HepG2 (cell line): Measurements from ENCODE around the gene GDF11. TPM values are rescaled to one million over a fixed set of nuclear protein-coding genes. Genes with fewer than 3 reads are reported as not detected.

ENCODE experiments used
- ATAC-seq: fragments of 200-7000 bp; cut with Tn5 transposase; 3 replicates; pipeline ENCODE4 v1.9.1; 2020; ENCODE audit warnings: mild to moderate bottlenecking, moderate library complexity
- BruUV-seq: library from RNA; stranded (reverse); fragments of 400-500 nt; replicated peaks from 2 replicates; lab custom pipeline; 2021; lab: Mats Ljungman, UMichigan
- CTCF ChIA-PET: fragments of 300-600 bp; formaldehyde crosslinking; extraction: SDS; loops from one replicate; lab custom pipeline; 2021; ENCODE audit warnings: low total read pairs, inconsistent platforms, low intra/inter-chr PET ratio; lab: Yijun Ruan, JAX
- POLR2A ChIA-PET: fragments of 350-600 bp; sonication (Branson Sonifier 250); formaldehyde crosslinking; loops from one replicate; lab custom pipeline; 2020; ENCODE audit warnings: antibody characterized with exemption, inconsistent platforms; lab: Yijun Ruan, JAX
- DNase-seq: peaks from one replicate; pipeline ENCODE4 v3.0.0-alpha.2; 2015; ENCODE audit warnings: low spot score
- FAIRE-seq: peaks from 3 replicates; lab custom pipeline; 2011; peaks lifted over from hg19 to GRCh38; lab: Jason Lieb, UNC
- H2AFZ ChIP-seq: one replicate; pipeline ENCODE4 v1.6.1; 2011; ENCODE audit warnings: low read length, inconsistent platforms
- H3K27ac ChIP-seq: fragments of 300-600 bp; 3 replicates; pipeline ENCODE4 v1.8.0; 2011; ENCODE audit warnings: mixed run types, mild to moderate bottlenecking, mixed read lengths, low read length, inconsistent platforms; ENCODE audit not compliant: insufficient read depth; ENCODE audit errors: extremely low read length
- H3K27me3 ChIP-seq, 2 experiments: fragments of 200-600 bp in 1 of 2; 2 replicates in 1 of 2; 3 replicates in 1 of 2; pipeline versions ENCODE4 v1.6.0 to v1.8.0; 2011; ENCODE audit warnings: low read length in 2 of 2, mild to moderate bottlenecking in 2 of 2, moderate library complexity in 2 of 2, inconsistent platforms in 1 of 2; ENCODE audit not compliant: insufficient read depth in 2 of 2, control insufficient read depth in 1 of 2
- H3K36me3 ChIP-seq, 2 experiments: fragments of 200-600 bp in 1 of 2; replicated peaks in 1 of 2; 2 replicates in 1 of 2; 3 replicates in 1 of 2; pipeline versions ENCODE4 v1.5.1 to v1.8.0; 2011; ENCODE audit warnings: low read length in 2 of 2, inconsistent platforms in 1 of 2; ENCODE audit not compliant: insufficient read depth in 2 of 2, control insufficient read depth in 1 of 2
- H3K4me1 ChIP-seq: 2 replicates; pipeline ENCODE4 v1.5.1; 2012; ENCODE audit warnings: low read length, inconsistent platforms; ENCODE audit not compliant: insufficient read depth
- H3K4me2 ChIP-seq: 2 replicates; pipeline ENCODE4 v1.6.0; 2011; ENCODE audit warnings: low read depth, low read length, inconsistent platforms
- H3K4me3 ChIP-seq, 3 experiments: fragments of 200-600 bp in 1 of 3; sonication (generic), shearing (Covaris generic) in 1 of 3; replicated peaks in 1 of 3; 2 replicates each; pipeline ENCODE4 v1.5.1; 2011 to 2016; ENCODE audit warnings: low read length in 3 of 3, inconsistent platforms in 2 of 3, low read depth in 2 of 3, mild to moderate bottlenecking in 2 of 3, control low read depth in 1 of 3, mixed read lengths in 1 of 3; ENCODE audit not compliant: insufficient read depth in 1 of 3
- H3K79me2 ChIP-seq: one replicate; pipeline ENCODE4 v1.6.1; 2011; ENCODE audit warnings: low read length, inconsistent platforms; ENCODE audit not compliant: insufficient read depth
- H3K9ac ChIP-seq: 2 replicates; pipeline ENCODE4 v1.6.0; 2011; ENCODE audit warnings: mild to moderate bottlenecking, low read depth, low read length, inconsistent platforms; ENCODE audit not compliant: insufficient read depth
- H3K9me3 ChIP-seq: 2 replicates; pipeline ENCODE4 v1.5.1; 2012; ENCODE audit warnings: mild to moderate bottlenecking, low read length
- H4K20me1 ChIP-seq: 2 replicates; pipeline ENCODE4 v1.6.0; 2011; ENCODE audit warnings: inconsistent platforms, mild to moderate bottlenecking, low read length, moderate library complexity; ENCODE audit not compliant: insufficient read depth
- AGO1 ChIP-seq: fragments of 200-400 bp; formaldehyde crosslinking; IDR thresholded peaks from 2 replicates; pipeline ENCODE4 v1.6.1; 2017; ENCODE audit warnings: mild to moderate bottlenecking, low read depth, low read length, moderate library complexity; ENCODE audit not compliant: poor library complexity, severe bottlenecking
- ELK4 ChIP-seq: sonication (generic); formaldehyde crosslinking; IDR thresholded peaks from 2 replicates; pipeline ENCODE4 v1.9.0; 2021; ENCODE audit warnings: missing genetic modification reagents, borderline replicate concordance
- FOSL2 ChIP-seq: sonication (generic); formaldehyde crosslinking; IDR thresholded peaks from 2 replicates; pipeline ENCODE4 v1.4.0; 2020; ENCODE audit warnings: missing genetic modification reagents
- KDM4B ChIP-seq: sonication (generic); formaldehyde crosslinking; IDR thresholded peaks from 2 replicates; pipeline ENCODE4 v1.4.0; 2020; ENCODE audit warnings: missing genetic modification reagents
- KLF15 ChIP-seq: sonication (generic); formaldehyde crosslinking; IDR thresholded peaks from 2 replicates; pipeline ENCODE4 v1.8.1; 2023; ENCODE audit warnings: borderline replicate concordance, mild to moderate bottlenecking, inconsistent platforms, missing genetic modification reagents, mixed read lengths
- NFE2 ChIP-seq: sonication (generic); formaldehyde crosslinking; IDR thresholded peaks from 2 replicates; pipeline ENCODE4 v1.4.0; 2020; ENCODE audit warnings: missing genetic modification reagents
- RARA ChIP-seq: IDR thresholded peaks from 2 replicates; pipeline ENCODE4 v1.6.1; 2016; ENCODE audit warnings: missing genetic modification reagents, missing compliant biosample characterization
- RARG ChIP-seq: sonication (generic); formaldehyde crosslinking; IDR thresholded peaks from 2 replicates; pipeline ENCODE4 v1.4.0; 2020; ENCODE audit warnings: low read depth, mild to moderate bottlenecking, missing genetic modification reagents
- ZBTB37 ChIP-seq: sonication (generic); formaldehyde crosslinking; IDR thresholded peaks from 2 replicates; pipeline ENCODE4 v1.4.0; 2020; ENCODE audit warnings: mild to moderate bottlenecking, missing genetic modification reagents
- ZBTB39 ChIP-seq: sonication (generic); formaldehyde crosslinking; IDR thresholded peaks from 2 replicates; pipeline ENCODE4 v1.5.0; 2020; ENCODE audit warnings: missing genetic modification reagents
- ZKSCAN1 ChIP-seq: fragments of 150-350 bp; IDR thresholded peaks from 2 replicates; pipeline ENCODE4 v1.6.1; 2014; ENCODE audit warnings: low read length
- ZNF510 ChIP-seq: sonication (generic); formaldehyde crosslinking; IDR thresholded peaks from 2 replicates; pipeline ENCODE4 v1.4.0; 2020; ENCODE audit warnings: low read depth, mild to moderate bottlenecking, missing genetic modification reagents
- ZNF749 ChIP-seq: sonication (generic); formaldehyde crosslinking; IDR thresholded peaks from 2 replicates; pipeline ENCODE4 v1.8.0; 2022; ENCODE audit warnings: mild to moderate bottlenecking, missing genetic modification reagents, moderate library complexity, borderline replicate concordance
- WGBS: methylation state at CpG from one replicate; pipeline ENCODE4 v1.1.6; 2017; ENCODE audit warnings: low lambda C conversion rate; 5-methylcytosine and 5-hydroxymethylcytosine counted together
- in situ Hi-C: cut with HindIII; loops from 2 replicates; pipeline ENCODE4 v1.10.0; 2017; ENCODE audit warnings: low pct_unique_long_range_greater_than_20kb; ENCODE audit not compliant: extremely low pct_ligation_motif_present
- intact Hi-C: fragments of 100-400 bp; cut with micrococcal nuclease; formaldehyde crosslinking; loops from one replicate; pipeline ENCODE4 v1.10.0; 2022; ENCODE audit not compliant: unreplicated experiment
- polyA plus RNA-seq, 8 experiments: library from polyadenylated mRNA; depleted of rRNA in 3 of 8; stranded (reverse) in 7 of 8; unstranded in 1 of 8; fragments of >200 nt; fragmentation: Illumina TruSeq in 4 of 8; extraction: Trizol in 4 of 8; gene quantifications; 2 replicates each; pipeline versions ENCODE4 v1.2.1 to v1.2.3, GENCODE V29; 2011 to 2016; ENCODE audit warnings: low read depth in 4 of 8, missing spikeins in 1 of 8, mixed read lengths in 1 of 8; ENCODE audit not compliant: insufficient read depth in 1 of 8
- total RNA-seq, 5 experiments: library from RNA; depleted of rRNA; stranded (reverse); fragments of >200 nt; fragmentation: Illumina TruSeq; extraction: Trizol; gene quantifications; 2 replicates each; pipeline ENCODE4 v1.2.3, GENCODE V29; 2016; ENCODE audit warnings: low read depth in 1 of 5

GDF11 gene
- total and polyA plus RNA-seq, 2 of the 13 experiments (the other 11 are each of a cell fraction or from before 2014, with no cell fraction given) = 0.63 to 1.5 TPM

- TF ChIP-seq FOSL2 (CRISPR knock-in tag) (no peak), ZBTB37 (CRISPR knock-in tag) (no peak), RARA (CRISPR knock-in tag) (no peak)
Observed at GRCh38 chr12:55780685-55781084, 37.8 kb downstream of the GDF11 start (continued).

- no peak overlapping the region for H3K4me3 ChIP-seq
- H3K4me1 ChIP-seq = no peaks in the 10 kb centered on the region
- no peaks in the 10 kb centered on the region for H3K79me2 ChIP-seq
- no peaks in the 10 kb centered on the region for H4K20me1 ChIP-seq
- no peaks in the 10 kb centered on the region for H3K9me3 ChIP-seq
- no TSS peak for BruUV-seq
- DNase-seq (no peak), FAIRE-seq (no peak), ATAC-seq (no peak)
- ChIA-PET CTCF (no interaction called here), POLR2A (no interaction called here)
- H3K27me3 ChIP-seq = no peaks in the 10 kb centered on the region
- H3K36me3 ChIP-seq = peaks cover 16 to 68% of the 10 kb centered on the region in 2 experiments
- H3K9ac ChIP-seq = no peak overlapping the region
- in situ Hi-C loops = no loop called here
- H3K27ac ChIP-seq = no peak overlapping the region
- H3K4me2 ChIP-seq = no peak overlapping the region
- intact Hi-C loops = no loop called here
- WGBS = over 99% methylated on average over 7 of the region's 7 CpGs
- no peak overlapping the region for H2AFZ ChIP-seq
- TF ChIP-seq KLF15 (CRISPR knock-in tag) (no peak), ELK4 (CRISPR knock-in tag) (no peak), ZBTB39 (CRISPR knock-in tag) (no peak), KDM4B (CRISPR knock-in tag) (no peak), ZKSCAN1 (no peak), RARG (CRISPR knock-in tag) (no peak), ZNF749 (no peak), ZNF510 (CRISPR knock-in tag) (no peak), AGO1 (no peak), NFE2 (CRISPR knock-in tag) (no peak)
Observed at GRCh38 chr12:55788546-55788945, 45.6 kb downstream of the GDF11 start.
